Right renal cortex interstitium (tissue), 3 donors: ENCODE data around the gene CCDC24. TPM values are rescaled to one million over a fixed set of nuclear protein-coding genes. Genes with fewer than 3 reads are reported as not detected.

Experiments
- DNase-seq, 3 donors: peaks; one replicate each; pipeline ENCODE4 v3.0.0-alpha.2; 2013; ENCODE audit warnings: low read depth in 3 of 3, low spot score in 2 of 3
- polyA plus RNA-seq, 3 donors: library from polyadenylated mRNA; unstranded; fragments of 120-200 nt; gene quantifications; one replicate each; pipeline ENCODE4 v1.2.1, GENCODE V29; 2013; ENCODE audit not compliant: insufficient read length in 3 of 3

CCDC24 gene
- polyA plus RNA-seq, 3 donors: 14.4 to 15.8 (median 14.6) TPM

DNA sequence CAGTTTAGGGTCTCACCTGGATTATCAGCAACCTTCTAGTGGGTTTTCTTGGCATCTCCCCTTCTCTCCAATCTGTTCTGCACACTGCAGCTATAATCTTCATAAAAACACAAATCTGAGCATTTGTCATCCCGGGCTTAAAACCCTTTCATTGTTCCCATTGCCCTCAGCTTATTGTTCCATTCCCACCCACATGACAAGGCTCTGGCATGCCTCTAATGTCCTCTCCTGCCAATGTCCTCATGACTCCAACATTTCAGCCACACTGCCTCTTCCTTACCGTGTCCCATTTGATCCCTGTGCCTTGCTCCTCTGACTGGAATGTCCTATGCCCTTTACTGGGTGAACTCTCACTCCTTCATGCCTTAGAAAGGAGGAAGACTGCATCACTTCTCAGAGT, 29.1 kb upstream of the CCDC24 start:
- DNase-seq: no peak

DNA sequence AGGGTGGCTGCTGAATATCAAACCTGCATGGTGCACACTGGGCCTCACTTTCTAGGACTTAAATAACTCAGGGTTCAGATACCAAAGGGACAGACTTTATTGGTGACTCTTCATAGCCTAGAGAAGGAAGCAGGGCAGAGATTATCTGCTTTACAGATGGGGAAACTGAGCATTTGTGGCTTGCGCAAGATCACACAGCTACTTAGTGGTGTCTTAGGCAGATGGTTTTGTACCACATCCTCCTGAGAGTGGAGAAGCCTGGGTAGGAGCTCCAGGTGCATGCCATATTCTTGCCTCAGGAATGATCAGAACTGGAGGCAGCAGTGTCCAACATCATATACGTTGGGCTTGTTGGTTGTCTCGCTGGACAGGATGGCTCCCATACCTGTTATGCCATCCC, 28.4 kb upstream of the CCDC24 start:
- DNase-seq: no peak

DNA sequence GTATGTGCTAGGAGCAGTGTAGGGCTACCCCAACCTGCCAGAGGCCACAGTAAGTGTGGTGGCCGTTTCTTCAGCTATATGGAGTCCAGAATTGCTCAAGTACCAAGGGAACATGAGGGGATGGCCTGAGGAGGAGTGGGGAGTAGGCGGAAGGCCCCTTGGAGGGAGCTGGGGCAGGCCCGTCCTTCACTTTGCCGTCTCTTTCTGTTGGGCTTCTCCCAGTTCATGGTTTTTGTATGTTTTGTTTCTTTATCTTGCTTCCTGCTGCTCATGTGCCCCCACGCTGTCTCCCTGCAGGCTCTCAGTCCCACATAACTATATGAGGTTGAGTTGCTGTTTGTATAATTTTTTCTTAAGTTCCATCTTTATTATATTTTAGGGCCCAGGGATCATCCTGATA, 27.5 kb upstream of the CCDC24 start:
- DNase-seq: no peak

DNA sequence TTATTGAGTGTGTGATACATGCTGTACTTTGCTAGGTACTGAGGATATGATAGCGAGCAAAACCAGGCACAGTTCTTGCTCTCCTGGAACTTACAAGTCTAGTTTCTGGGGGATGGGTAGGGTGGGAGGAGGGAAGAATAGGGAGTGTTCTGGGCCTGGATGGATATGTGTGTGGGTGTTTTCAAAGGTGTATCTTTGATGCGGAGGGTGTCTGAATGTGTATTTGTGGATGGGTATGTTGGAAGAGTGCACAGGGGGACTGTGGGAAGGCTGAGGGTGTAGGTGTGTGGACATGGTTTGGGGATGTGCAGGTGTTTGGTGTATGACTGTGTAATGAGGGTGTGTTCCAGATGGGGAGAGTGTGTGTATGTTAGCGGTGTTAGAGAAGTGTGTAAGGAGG, 26.1 kb upstream of the CCDC24 start:
- DNase-seq: no peak

DNA sequence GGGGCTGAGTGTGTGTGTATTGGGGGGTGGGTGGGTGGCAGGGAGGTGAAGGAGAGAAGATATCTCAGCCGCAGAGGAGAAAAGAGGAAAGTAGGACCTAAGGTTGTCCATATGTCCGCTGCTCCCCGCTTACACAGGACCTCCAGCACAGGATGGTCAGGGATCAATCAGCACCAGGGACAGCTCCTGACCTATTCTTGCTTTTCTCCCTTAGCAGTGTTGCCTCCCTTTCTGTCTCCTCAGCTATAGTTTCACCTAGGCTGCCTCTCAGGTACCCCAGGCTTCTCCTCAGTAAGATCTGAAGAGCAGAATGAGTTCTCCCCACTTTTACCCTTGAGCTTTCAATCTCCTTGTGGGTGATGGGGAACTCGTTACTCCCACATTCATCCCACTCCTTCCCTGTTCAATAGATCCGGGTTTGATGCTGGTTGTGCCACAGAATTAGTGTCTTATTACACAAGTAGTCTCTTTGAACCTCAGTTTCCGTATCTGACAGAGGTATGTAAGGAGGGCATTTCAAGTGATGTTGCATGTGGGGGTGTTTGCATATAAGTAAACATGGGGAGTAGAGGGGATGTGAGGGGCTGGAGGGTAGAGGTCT, 23.0 kb upstream of the CCDC24 start:
- no peak for DNase-seq

- no peak for DNase-seq
Measured at GRCh38 chr1:43969416-43969745, 22.0 kb upstream of the CCDC24 start.

DNA sequence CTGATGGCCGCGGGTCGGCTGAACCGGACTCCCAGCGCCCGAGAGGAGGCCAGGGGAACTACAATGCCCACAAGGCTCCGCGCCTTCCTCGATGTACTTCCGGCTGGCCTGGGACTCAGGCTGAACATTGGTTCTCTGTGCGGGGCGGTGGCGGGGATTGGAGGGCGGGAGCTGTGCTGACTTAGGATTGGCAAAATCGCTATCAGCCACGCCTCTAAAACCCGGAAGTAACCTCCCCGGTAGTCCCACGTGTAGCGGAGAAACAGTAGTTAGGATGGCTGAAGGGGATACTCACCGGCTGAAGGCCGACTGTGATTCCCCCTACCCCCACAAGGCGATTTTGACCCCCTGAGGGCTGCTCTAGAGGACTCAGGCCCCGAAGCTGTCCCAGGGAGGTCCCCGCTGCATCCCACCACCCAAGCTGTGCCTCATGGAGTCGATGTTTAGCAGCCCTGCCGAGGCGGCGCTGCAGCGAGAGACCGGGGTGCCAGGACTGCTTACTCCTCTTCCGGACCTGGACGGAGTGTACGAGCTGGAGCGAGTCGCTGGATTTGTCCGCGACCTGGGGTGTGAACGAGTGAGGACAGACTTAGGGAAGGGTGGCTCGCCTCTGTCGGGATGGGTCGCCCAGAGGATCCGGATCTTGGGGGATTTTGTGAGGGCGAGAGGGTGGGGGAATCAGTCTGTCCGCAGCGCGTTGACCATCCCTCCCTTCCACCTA, 21.5 kb upstream of the CCDC24 start, which contains the start of gene DPH2:
Gene DPH2, plus strand, starts transcription at position 265 of the 721 bp plus-strand sequence. Its CDS starts 166 bp downstream, at position 431.
- peak; percentile 83 to 95 (median 89) for DNase-seq

DNA sequence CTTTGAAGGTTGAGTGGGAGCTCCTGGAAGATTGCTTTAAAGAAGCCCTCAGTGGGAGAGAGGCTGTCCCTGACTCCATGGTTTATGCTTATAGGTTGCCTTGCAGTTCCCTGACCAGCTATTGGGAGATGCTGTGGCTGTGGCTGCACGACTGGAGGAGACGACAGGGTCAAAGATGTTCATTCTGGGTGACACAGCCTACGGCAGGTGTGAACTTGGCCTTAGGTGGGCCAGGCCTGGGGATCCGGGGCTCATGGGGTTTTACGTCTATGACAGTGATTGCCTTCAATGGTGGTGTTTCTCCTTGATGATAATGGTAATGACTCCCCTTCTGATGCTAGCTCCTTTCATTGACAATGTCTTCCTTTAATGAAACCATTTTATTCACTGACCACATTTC, 20.9 kb upstream of the CCDC24 start:
- DNase-seq: no peak

DNA sequence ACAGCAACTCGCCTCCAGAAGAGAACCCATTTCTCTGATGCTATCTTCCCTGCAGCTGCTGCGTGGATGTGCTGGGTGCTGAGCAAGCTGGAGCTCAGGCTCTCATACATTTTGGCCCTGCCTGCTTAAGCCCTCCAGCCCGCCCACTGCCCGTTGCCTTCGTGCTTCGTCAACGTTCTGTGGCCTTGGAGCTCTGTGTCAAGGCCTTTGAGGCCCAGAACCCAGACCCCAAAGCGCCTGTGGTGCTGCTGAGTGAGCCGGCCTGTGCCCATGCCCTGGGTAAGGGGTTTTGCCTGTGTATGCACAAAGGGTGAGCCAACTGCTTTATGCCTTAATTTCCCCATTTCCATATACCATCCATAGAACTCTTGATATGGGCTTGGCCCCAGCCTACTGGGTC, 20.5 kb upstream of the CCDC24 start:
- no peak for DNase-seq

- no peak for DNase-seq
Measured at GRCh38 chr1:43971336-43971980, 19.9 kb upstream of the CCDC24 start.

DNA sequence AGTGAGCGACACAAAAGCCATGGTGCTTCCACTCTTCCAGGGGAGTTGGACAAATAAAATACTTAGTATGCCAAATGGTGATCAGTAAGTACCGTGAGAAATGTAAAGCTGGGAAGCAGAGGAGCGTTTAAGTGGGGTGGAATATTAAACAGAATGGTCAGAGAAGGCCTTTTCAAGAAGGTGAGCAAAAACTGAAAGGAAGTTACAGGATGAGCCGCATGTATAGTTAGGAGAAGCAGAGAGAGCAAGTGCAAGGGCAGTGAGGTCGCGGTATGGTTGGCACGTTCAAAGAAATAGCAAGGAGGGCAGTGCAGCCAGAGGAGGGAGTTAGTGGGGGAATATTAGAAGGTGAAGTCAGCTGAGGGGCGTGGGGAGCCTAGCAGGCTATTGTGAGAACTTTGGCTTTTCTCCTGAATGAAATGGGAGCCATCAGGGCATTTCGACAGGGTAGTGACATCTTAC, 17.4 kb upstream of the CCDC24 start:
- no peak for DNase-seq

DNA sequence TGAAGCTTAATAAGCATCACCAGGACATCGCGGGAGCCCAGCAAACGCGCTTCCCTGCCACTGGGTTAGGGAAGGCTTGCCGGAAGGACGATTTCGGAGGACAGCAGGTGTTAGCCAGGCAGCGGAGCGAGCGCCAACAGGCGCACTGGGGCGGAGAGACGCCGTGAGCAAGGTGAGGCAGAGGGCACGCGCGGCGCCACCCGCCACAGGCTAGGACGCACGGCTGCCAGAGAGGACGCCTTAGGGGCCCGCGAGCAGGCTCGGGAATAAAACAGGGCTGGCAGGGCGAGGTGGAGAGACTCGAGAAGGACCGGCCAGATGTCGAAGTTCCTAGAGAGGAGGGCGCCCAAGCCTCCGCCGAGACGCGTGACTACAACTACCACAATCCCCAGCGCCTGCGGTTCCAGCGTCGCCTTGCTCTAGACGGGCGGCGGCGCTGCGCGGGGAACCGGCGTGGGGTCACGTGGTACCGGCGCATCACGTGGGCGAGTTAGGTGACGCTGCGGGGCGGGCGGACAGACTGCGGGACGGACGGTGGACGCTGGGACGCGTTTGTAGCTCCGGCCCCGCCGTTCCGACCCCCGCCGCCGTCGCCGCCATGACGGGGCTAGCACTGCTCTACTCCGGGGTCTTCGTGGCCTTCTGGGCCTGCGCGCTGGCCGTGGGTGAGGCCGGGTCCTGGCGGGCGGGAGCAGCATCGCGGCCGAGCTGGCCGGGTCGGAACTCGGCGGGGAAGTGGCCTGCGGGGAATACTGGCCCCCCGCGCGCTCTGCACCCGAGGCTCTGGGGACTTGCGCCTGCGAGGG, 16.8 kb upstream of the CCDC24 start, which contains the start of gene ATP6V0B:
Gene ATP6V0B, plus strand, starts transcription at position 518 of the 806 bp plus-strand sequence. Its CDS starts 81 bp downstream, at position 599.
- DNase-seq: peak in 2 of 3 donors; percentile 75 to 86

GRCh38 chr1:43975249-43975961, 16.0 kb upstream of the CCDC24 start:
- no peak for DNase-seq

DNA sequence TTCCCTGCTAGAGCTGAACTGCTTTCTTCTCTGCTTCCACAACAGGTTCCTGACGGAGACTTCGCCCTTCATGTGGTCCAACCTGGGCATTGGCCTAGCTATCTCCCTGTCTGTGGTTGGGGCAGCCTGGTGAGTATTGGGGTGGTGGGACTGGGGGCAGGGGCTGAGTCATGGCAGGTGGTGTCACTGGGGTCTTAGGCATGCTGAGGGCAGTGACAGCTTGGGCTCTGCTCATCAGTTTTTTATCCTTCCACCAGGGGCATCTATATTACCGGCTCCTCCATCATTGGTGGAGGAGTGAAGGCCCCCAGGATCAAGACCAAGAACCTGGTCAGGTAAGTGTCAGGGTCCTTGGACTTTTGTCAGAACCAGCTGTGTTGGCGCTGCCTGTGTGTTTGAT, 15.4 kb upstream of the CCDC24 start:
- no peak for DNase-seq

DNA sequence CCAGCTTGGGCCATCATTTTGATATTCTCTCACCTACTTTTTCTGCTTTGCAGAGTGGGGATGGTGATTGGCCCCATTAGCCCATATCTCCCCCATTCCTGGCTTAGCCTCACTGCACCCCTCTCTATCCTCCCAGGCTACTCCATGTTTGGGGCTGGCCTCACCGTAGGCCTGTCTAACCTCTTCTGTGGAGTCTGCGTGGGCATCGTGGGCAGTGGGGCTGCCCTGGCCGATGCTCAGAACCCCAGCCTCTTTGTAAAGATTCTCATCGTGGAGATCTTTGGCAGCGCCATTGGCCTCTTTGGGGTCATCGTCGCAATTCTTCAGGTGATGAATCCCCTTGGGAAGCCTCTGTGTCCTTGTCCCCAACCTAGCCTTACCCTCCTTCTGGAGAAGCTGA, 14.5 kb upstream of the CCDC24 start:
- DNase-seq: no peak

DNA sequence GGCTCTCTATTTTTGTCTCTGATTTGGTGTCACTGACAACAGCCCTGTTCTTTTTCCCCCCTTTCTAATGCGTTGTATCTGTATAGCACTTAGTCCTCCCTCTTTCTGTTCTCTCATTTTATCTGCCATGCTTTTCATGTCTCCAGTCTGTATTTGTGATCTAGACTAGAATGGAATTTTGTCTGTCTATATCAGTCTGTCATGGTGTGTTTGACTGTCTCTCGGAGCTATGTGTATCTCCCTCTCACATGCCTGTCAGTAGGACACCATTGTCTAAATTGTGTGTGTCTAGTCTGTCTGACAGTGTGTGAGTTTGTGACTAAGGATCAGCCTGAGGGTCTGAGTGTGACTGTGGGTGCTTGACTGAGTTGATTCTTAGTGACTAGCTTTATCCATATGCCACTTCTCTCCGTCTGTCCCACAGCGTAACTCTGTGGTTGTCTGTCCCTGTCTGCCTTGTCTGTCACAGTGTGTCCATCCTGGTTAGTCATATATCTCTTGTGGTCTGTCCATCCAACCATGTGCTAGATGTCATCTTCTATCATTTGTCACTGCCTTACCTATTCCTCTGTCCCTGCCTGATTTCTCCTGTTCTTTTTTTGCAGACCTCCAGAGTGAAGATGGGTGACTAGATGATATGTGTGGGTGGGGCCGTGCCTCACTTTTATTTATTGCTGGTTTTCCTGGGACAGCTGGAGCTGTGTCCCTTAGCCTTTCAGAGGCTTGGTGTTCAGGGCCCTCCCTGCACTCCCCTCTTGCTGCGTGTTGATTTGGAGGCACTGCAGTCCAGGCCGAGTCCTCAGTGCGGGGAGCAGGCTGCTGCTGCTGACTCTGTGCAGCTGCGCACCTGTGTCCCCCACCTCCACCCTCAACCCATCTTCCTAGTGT, 13.8 kb upstream of the CCDC24 start:
- no peak for DNase-seq

- DNase-seq: no peak
Measured at GRCh38 chr1:43978264-43978550, 13.2 kb upstream of the CCDC24 start.

GRCh38 chr1:43978551-43979260, 12.7 kb upstream of the CCDC24 start, which contains the start of gene B4GALT2:
B4GALT2 (plus strand) TSS chr1:43979210; CDS start chr1:43981161, 1,951 bp downstream.
- DNase-seq: no peak

GRCh38 chr1:43979261-43979527, 12.2 kb upstream of the CCDC24 start:
- DNase-seq: no peak
